NK-92 (cell line): Measurements from ENCODE around the gene SPINK1.
"Not testable (repeated sequence)": the region's sequence is repeated elsewhere in the genome, so short reads cannot be mapped to it uniquely, and the experiment has no call there.

Experiments
- DNase-seq: peaks from one replicate; lab custom pipeline; 2025; ENCODE audit not compliant: unreplicated experiment; lab: John Stamatoyannopoulos, UW

The SPINK1 gene

DNA sequence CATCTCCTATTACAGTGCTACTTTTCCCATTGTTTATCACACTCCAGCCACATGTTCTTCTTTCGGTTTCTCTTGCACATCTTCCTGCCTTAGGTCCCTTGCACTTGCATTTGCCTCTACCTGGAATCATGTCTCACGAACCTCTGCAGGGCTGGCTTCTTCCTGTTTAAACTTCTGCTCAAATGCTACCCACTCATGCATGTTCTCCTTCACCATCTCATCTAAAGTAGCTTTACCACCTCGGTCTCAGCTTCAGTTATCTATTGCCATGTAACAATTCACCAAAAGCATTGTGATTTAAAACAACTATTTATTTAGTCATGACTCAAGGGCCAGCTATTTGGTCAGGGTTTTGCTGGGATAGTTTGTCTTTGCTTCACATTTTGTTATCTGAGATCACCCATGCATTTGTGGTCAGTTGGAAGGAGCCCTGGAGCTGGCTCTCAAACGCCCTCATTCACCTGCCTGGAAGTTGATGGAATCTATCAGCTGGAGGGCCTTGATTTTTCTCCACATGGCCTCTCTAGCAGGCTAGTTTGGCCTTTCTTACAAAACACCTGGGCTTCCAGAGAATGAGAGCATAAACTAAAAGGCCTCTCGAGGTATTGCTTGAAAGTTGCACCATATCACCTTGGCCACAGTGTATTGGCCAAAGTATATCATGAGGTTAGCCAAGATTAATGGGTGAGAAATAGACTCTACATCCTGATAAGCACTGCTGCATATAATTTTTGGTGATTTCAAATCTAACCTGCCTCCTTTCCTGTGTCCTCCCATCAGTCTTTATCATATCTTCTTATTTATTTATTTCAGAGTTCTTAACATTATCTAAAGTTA, 21.4 kb downstream of the SPINK1 start:
- DNase-seq: no peak

DNA sequence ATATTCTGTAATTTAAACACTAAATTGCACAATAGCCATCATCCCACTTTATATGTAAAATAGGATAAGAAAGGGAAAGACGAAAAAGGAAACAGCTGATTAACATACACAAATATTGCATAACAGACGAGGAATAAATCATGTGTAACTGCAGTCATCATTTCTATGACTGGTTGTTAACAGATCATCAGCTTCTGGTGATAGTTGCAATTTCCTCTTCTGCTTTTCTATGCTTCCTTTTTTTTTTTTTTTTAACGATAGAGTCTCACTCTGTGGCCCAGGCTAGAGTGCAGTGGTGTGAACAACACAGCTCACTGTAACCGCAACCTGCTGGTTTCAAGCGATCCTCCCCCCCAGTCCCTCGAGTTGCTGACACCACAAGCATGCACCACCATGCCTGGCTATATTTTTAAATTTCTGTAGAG, 26.4 kb downstream of the SPINK1 start:
- DNase-seq: no peak

DNA sequence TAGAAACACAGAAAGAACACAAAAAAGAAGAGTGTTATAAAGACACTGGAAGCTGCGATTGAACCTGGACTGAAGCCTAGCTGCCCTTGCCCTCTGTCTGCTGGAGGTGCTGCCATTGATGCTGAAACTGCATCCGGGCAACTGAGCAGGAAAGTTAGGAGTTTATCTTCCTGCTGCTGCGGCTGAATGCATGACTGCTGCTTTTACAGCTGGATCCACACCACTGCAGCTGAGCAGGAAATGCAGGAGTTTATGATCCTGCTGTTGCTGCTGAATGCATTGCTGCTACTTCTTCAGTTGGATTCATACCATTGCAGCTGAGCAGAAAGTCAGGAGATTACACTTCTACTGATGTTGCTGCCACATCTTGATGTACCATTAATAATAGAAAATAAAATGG, 27.1 kb downstream of the SPINK1 start:
- DNase-seq: no peak

- DNase-seq: no peak
Observed at GRCh38 chr5:147803926-147804325, 27.5 kb downstream of the SPINK1 start.

DNA sequence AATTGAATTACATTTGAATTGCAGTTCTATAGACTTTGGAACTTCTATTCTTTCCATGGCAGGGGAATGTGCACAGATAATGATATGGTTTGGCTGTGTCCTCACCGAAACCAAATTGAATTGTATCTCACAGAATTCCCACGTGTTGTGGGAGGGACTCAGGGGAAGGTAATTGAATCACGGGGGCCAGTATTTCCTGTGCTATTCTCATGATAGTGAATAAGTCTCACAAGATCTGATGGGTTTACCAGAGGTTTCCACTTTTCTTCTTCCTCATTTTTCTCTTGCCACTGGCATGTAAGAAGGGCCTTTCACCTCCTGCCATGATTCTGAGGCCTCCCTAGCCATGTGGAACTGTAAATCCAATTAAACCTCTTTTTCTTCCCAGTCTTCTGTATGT, 28.3 kb downstream of the SPINK1 start:
- not testable (repeated sequence) for DNase-seq

GRCh38 chr5:147801461-147801860, 30.0 kb downstream of the SPINK1 start:
- DNase-seq: no peak

GRCh38 chr5:147800491-147800890, 31.0 kb downstream of the SPINK1 start:
- no peak for DNase-seq

- no peak for DNase-seq
Observed at GRCh38 chr5:147796556-147797308, 34.7 kb downstream of the SPINK1 start.

- no peak for DNase-seq
Observed at GRCh38 chr5:147791181-147791580, 40.3 kb downstream of the SPINK1 start.

- DNase-seq: no peak
Observed at GRCh38 chr5:147789820-147790219, 41.7 kb downstream of the SPINK1 start.

GRCh38 chr5:147788023-147788422, 43.4 kb downstream of the SPINK1 start:
- no peak for DNase-seq

- DNase-seq: no peak
Observed at GRCh38 chr5:147786142-147786541, 45.3 kb downstream of the SPINK1 start.

- DNase-seq: no peak
Observed at GRCh38 chr5:147784146-147784987, 47.1 kb downstream of the SPINK1 start.

- DNase-seq: peak; percentile 16
Observed at GRCh38 chr5:147782110-147783028, 49.1 kb downstream of the SPINK1 start, which contains the start of gene JAKMIP2. Gene JAKMIP2, minus strand, starts transcription at chr5:147782728. Its CDS starts 110,922 bp downstream, at chr5:147671806.

DNA sequence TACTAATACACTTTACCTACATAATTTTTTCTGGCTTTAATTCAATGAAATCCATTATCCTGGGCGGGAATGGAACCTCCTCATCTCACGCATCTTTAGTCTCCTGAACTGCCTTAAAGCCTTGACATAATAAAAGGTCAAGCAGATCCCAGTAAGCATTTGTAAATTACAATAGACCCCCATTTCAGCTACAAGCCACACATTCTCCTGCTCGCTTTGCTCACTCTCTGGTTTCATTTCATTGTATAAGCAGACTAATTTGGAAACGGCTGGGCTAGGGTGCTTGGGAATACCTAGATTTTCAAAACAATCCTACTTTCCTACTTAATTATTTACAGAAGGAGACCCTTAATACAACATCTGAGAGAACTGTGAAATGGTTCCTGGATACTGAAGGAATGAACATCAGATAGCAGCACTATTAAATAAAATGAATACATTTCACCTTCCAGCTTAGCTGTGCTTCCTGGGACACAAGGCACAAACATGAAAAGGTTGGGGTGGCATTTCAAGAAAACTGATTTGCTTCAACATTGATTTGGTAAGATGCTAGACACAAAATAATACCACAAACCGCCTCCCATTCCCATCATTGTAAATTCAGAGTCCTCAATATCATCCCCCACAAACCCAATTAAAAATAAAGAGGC, 50.4 kb downstream of the SPINK1 start:
- no peak for DNase-seq

- DNase-seq: no peak
Observed at GRCh38 chr5:147779694-147780093, 51.8 kb downstream of the SPINK1 start.

GRCh38 chr5:147776989-147777388, 54.5 kb downstream of the SPINK1 start:
- DNase-seq: no peak
